GM21619 (cell line): ENCODE results near the gene CDC42BPA.
"Not testable (repeated sequence)": the region's sequence is repeated elsewhere in the genome, so short reads cannot be mapped to it uniquely, and the experiment has no call there.

Source experiments
- ATAC-seq: cut with Tn5 transposase; IDR thresholded peaks from one replicate; pipeline ENCODE4 v1.9.1; 2021; ENCODE audit not compliant: unreplicated experiment

CDC42BPA gene

GRCh38 chr1:227265891-227266290 is 52.4 kb downstream of the CDC42BPA start:
- no peak for ATAC-seq

GRCh38 chr1:227263869-227264268 is 54.4 kb downstream of the CDC42BPA start:
- ATAC-seq: no peak

- ATAC-seq: no peak
Observed at GRCh38 chr1:227261501-227261900, 56.8 kb downstream of the CDC42BPA start.

GRCh38 chr1:227260433-227260832 is 57.9 kb downstream of the CDC42BPA start:
- no peak for ATAC-seq

- no peak for ATAC-seq
Observed at GRCh38 chr1:227257964-227258363, 60.3 kb downstream of the CDC42BPA start.

- no peak for ATAC-seq
Observed at GRCh38 chr1:227255086-227255732, 63.1 kb downstream of the CDC42BPA start.

- ATAC-seq: no peak
Observed at GRCh38 chr1:227253065-227253464, 65.2 kb downstream of the CDC42BPA start.

- no peak for ATAC-seq
Observed at GRCh38 chr1:227245613-227246320, 72.5 kb downstream of the CDC42BPA start.

- no peak for ATAC-seq
Observed at GRCh38 chr1:227244339-227245118, 73.8 kb downstream of the CDC42BPA start.

GRCh38 chr1:227242811-227243682 is 75.2 kb downstream of the CDC42BPA start:
- ATAC-seq: no peak

GRCh38 chr1:227240983-227241382 is 77.3 kb downstream of the CDC42BPA start:
- ATAC-seq: no peak

- ATAC-seq: no peak
Observed at GRCh38 chr1:227234998-227235405, 83.3 kb downstream of the CDC42BPA start.

- not testable (repeated sequence) for ATAC-seq
Observed at GRCh38 chr1:227231128-227231527, 87.2 kb downstream of the CDC42BPA start.

- no peak for ATAC-seq
Observed at GRCh38 chr1:227228201-227228600, 90.1 kb downstream of the CDC42BPA start.

- no peak for ATAC-seq
Observed at GRCh38 chr1:227227761-227228160, 90.5 kb downstream of the CDC42BPA start.

- ATAC-seq: no peak
Observed at GRCh38 chr1:227225715-227226346, 92.5 kb downstream of the CDC42BPA start.

- no peak for ATAC-seq
Observed at GRCh38 chr1:227223171-227223806, 95.0 kb downstream of the CDC42BPA start.

- no peak for ATAC-seq
Observed at GRCh38 chr1:227219715-227220292, 98.5 kb downstream of the CDC42BPA start.

- no peak for ATAC-seq
Observed at GRCh38 chr1:227218870-227219573, 99.3 kb downstream of the CDC42BPA start.
